Measurements from ENCODE around the gene P4HB.

The P4HB gene

GRCh38 chr17:81895400-81895799 is 35.1 kb upstream of the P4HB start:
- DNase-seq: no peak

- peak in 1 of 5 donors; percentile 8 for DNase-seq
These were observed 30.9 kb upstream of the P4HB start for GRCh38 chr17:81891303-81891552.

GRCh38 chr17:81890447-81891302 is 30.3 kb upstream of the P4HB start:
- peak in 2 of 5 donors; percentile 15 to 31 for DNase-seq

- DNase-seq: no peak
These were observed 29.3 kb upstream of the P4HB start for GRCh38 chr17:81889602-81890001.

GRCh38 chr17:81888988-81889595 is 28.8 kb upstream of the P4HB start:
- no peak for DNase-seq

- no peak for DNase-seq
These were observed 28.0 kb upstream of the P4HB start for GRCh38 chr17:81888105-81888987.

- no peak for DNase-seq
These were observed 25.7 kb upstream of the P4HB start for GRCh38 chr17:81885869-81886548.

GRCh38 chr17:81885454-81885853 is 25.1 kb upstream of the P4HB start:
- no peak for DNase-seq

- DNase-seq: no peak
These were observed 24.6 kb upstream of the P4HB start for GRCh38 chr17:81884968-81885367.

GRCh38 chr17:81884520-81884919 is 24.2 kb upstream of the P4HB start:
- no peak for DNase-seq

GRCh38 chr17:81879121-81879520 is 18.8 kb upstream of the P4HB start:
- no peak for DNase-seq

GRCh38 chr17:81878294-81878693 is 18.0 kb upstream of the P4HB start:
- no peak for DNase-seq

GRCh38 chr17:81877569-81877968 is 17.2 kb upstream of the P4HB start:
- DNase-seq: no peak

GRCh38 chr17:81871387-81872230 is 11.3 kb upstream of the P4HB start:
- peak; percentile 92 to 96 (median 94) for DNase-seq

- no peak for DNase-seq
These were observed 10.6 kb upstream of the P4HB start, which contains the start of gene ARHGDIA for GRCh38 chr17:81870981-81871386. TSS of gene ARHGDIA (minus strand) at chr17:81871337. CDS start at chr17:81869930, 1,407 bp downstream.

GRCh38 chr17:81870131-81870980 is 10.0 kb upstream of the P4HB start:
- DNase-seq: peak in 3 of 5 donors; percentile 25 to 71 (median 42)

- peak in 1 of 5 donors; percentile 33 for DNase-seq
These were observed 9.1 kb upstream of the P4HB start for GRCh38 chr17:81869221-81870130.

GRCh38 chr17:81868674-81869220 is 8.4 kb upstream of the P4HB start:
- DNase-seq: no peak

GRCh38 chr17:81867991-81868673 is 7.8 kb upstream of the P4HB start:
- DNase-seq: no peak
